Activated T-cell treated with anti-CD3 and anti-CD28 coated beads for 48 hours (primary cell): Measurements from ENCODE around the gene ISOC1.

Experiments used
- DNase-seq: peaks from one replicate; pipeline ENCODE4 v3.0.0-alpha.2; 2020; ENCODE audit warnings: low read depth

ISOC1 gene

GRCh38 chr5:129094087-129094923 is at the start of gene ISOC1:
Gene ISOC1, plus strand, starts transcription at chr5:129094749. Its CDS starts 18 bp downstream, at chr5:129094767.
- peak; percentile 93 for DNase-seq

- no peak for DNase-seq
These were observed 48.4 kb upstream of the ISOC1 start for GRCh38 chr5:129046151-129046550.

- no peak for DNase-seq
These were observed 46.0 kb upstream of the ISOC1 start for GRCh38 chr5:129048509-129048908.

- DNase-seq, result no peak
These were observed 45.3 kb upstream of the ISOC1 start for GRCh38 chr5:129049126-129049799.

- DNase-seq, result no peak
These were observed 43.3 kb upstream of the ISOC1 start for GRCh38 chr5:129051283-129051682.

- DNase-seq, result no peak
These were observed 41.1 kb upstream of the ISOC1 start for GRCh38 chr5:129053438-129053837.

- DNase-seq, result no peak
These were observed 37.2 kb upstream of the ISOC1 start for GRCh38 chr5:129057329-129057728.

GRCh38 chr5:129061849-129062248 is 32.7 kb upstream of the ISOC1 start:
- DNase-seq, result no peak

GRCh38 chr5:129063483-129064113 is 31.0 kb upstream of the ISOC1 start:
- DNase-seq, result no peak

- no peak for DNase-seq
These were observed 28.8 kb upstream of the ISOC1 start for GRCh38 chr5:129065721-129066120.

- no peak for DNase-seq
These were observed 26.8 kb upstream of the ISOC1 start for GRCh38 chr5:129067745-129068144.

GRCh38 chr5:129069292-129069691 is 25.3 kb upstream of the ISOC1 start:
- no peak for DNase-seq

- no peak for DNase-seq
These were observed 21.4 kb upstream of the ISOC1 start for GRCh38 chr5:129073111-129073510.

- DNase-seq, result no peak
These were observed 19.6 kb upstream of the ISOC1 start for GRCh38 chr5:129074903-129075302.

- no peak for DNase-seq
These were observed 17.0 kb upstream of the ISOC1 start for GRCh38 chr5:129077433-129078075.

- DNase-seq, result no peak
These were observed 16.3 kb upstream of the ISOC1 start for GRCh38 chr5:129078247-129078646.

- DNase-seq, result no peak
These were observed 15.9 kb upstream of the ISOC1 start for GRCh38 chr5:129078660-129079059.

GRCh38 chr5:129079496-129079895 is 15.1 kb upstream of the ISOC1 start:
- DNase-seq, result no peak

GRCh38 chr5:129080766-129081165 is 13.8 kb upstream of the ISOC1 start:
- DNase-seq, result no peak

GRCh38 chr5:129082225-129083136 is 12.1 kb upstream of the ISOC1 start:
- DNase-seq, result no peak
